Liver (tissue), 9 donors: ENCODE data around the gene CLTA. TPM values are rescaled to one million over a fixed set of nuclear protein-coding genes. Genes with fewer than 3 reads are reported as not detected.

Experiments
- DNase-seq: peaks from one replicate; pipeline ENCODE4 v3.0.0-alpha.2; 2017; ENCODE audit warnings: low spot score
- H3K27ac ChIP-seq, 2 donors: one replicate each; pipeline ENCODE4 v1.7.0; 2013; ENCODE audit warnings: inconsistent platforms in 2 of 2, low read length in 2 of 2, control low read depth in 1 of 2, low read depth in 1 of 2, mild to moderate bottlenecking in 1 of 2
- H3K27me3 ChIP-seq, 4 donors: one replicate each; pipeline versions ENCODE4 v1.6.1 to v1.7.0; 2013; ENCODE audit warnings: low read length in 3 of 4, inconsistent platforms in 1 of 4, mild to moderate bottlenecking in 1 of 4, moderate library complexity in 1 of 4; ENCODE audit not compliant: control insufficient read depth in 4 of 4, insufficient read depth in 4 of 4
- H3K36me3 ChIP-seq, 4 donors: one replicate each; pipeline versions ENCODE4 v1.6.1 to v1.7.0; 2013; ENCODE audit warnings: low read length in 3 of 4, mild to moderate bottlenecking in 3 of 4, low read depth in 1 of 4, moderate library complexity in 1 of 4; ENCODE audit not compliant: control insufficient read depth in 4 of 4, insufficient read depth in 3 of 4
- H3K4me1 ChIP-seq, 4 donors: one replicate each; pipeline versions ENCODE4 v1.6.1 to v1.7.0; 2013; ENCODE audit warnings: low read length in 3 of 4, mild to moderate bottlenecking in 3 of 4, moderate library complexity in 1 of 4; ENCODE audit not compliant: control insufficient read depth in 4 of 4, insufficient read depth in 4 of 4
- H3K4me3 ChIP-seq, 3 donors: one replicate each; pipeline versions ENCODE4 v1.6.1 to v1.7.0; 2013; ENCODE audit warnings: low read length in 3 of 3, control low read depth in 1 of 3, low read depth in 1 of 3, mild to moderate bottlenecking in 1 of 3
- H3K9ac ChIP-seq, 2 donors: one replicate each; pipeline ENCODE4 v1.7.0; 2013; ENCODE audit warnings: low read length in 2 of 2, mild to moderate bottlenecking in 2 of 2, moderate library complexity in 2 of 2, control low read depth in 1 of 2, low read depth in 1 of 2
- H3K9me3 ChIP-seq, 4 donors: one replicate each; pipeline versions ENCODE4 v1.6.1 to v1.7.0; 2013; ENCODE audit warnings: low read length in 3 of 4; ENCODE audit not compliant: control insufficient read depth in 4 of 4
- EGR1 ChIP-seq, 2 donors: IDR thresholded peaks; 2 replicates each; pipeline ENCODE4 v1.6.1; 2016 to 2018; ENCODE audit warnings: antibody characterized with exemption in 2 of 2, low read depth in 2 of 2
- FOXA2 ChIP-seq: IDR thresholded peaks from 2 replicates; pipeline ENCODE4 v1.6.1; 2016; ENCODE audit warnings: antibody characterized with exemption
- HNF4G ChIP-seq: IDR thresholded peaks from 2 replicates; pipeline ENCODE4 v1.6.1; 2016; ENCODE audit warnings: antibody characterized with exemption
- JUND ChIP-seq, 2 donors: IDR thresholded peaks; 2 replicates each; pipeline ENCODE4 v1.6.1; 2016; ENCODE audit warnings: antibody characterized with exemption in 2 of 2
- NR2F2 ChIP-seq: IDR thresholded peaks from 2 replicates; pipeline ENCODE4 v1.6.1; 2016; ENCODE audit warnings: antibody characterized with exemption
- RAD21 ChIP-seq, 2 donors: IDR thresholded peaks; 2 replicates each; pipeline ENCODE4 v1.6.1; 2016; ENCODE audit warnings: antibody characterized with exemption in 2 of 2, mild to moderate bottlenecking in 2 of 2
- RXRA ChIP-seq, 2 donors: IDR thresholded peaks; 2 replicates each; pipeline ENCODE4 v1.6.1; 2017 to 2018; ENCODE audit warnings: antibody characterized with exemption in 2 of 2, mild to moderate bottlenecking in 1 of 2
- SP1 ChIP-seq: IDR thresholded peaks from 2 replicates; pipeline ENCODE4 v1.6.1; 2018; ENCODE audit warnings: antibody characterized with exemption, mild to moderate bottlenecking
- TAF1 ChIP-seq: conservative IDR thresholded peaks from 2 replicates; pipeline ENCODE4 v1.6.1; 2016; ENCODE audit warnings: antibody characterized with exemption, mild to moderate bottlenecking
- WGBS: extraction: QIAGEN DNeasy Blood & Tissue Kit; methylation state at CpG from one replicate; pipeline ENCODE4 v1.1.7; 2013; 5-methylcytosine and 5-hydroxymethylcytosine counted together
- polyA plus RNA-seq, 2 donors: library from polyadenylated mRNA; stranded (reverse) in 1 of 2; unstranded in 1 of 2; fragments of 200-250 nt in 1 of 2; fragments of >200 nt in 1 of 2; fragmentation: Nextera tagmentation in 1 of 2; extraction: Ambion mirVana in 1 of 2; gene quantifications; one replicate each; pipeline versions ENCODE4 v1.2.1 to v1.2.3, GENCODE V29; 2013 to 2015
- total RNA-seq, 2 donors: library from RNA; depleted of rRNA; stranded (reverse); fragments of >200 nt; gene quantifications; one replicate each; pipeline ENCODE4 v1.2.3, GENCODE V29; 2014
- TF ChIP-seq, protein P1 (sequence below): IDR thresholded peaks from 2 replicates; pipeline ENCODE4 v1.6.1; 2016; ENCODE audit warnings: antibody characterized with exemption
- TF ChIP-seq, protein P2 (sequence below): IDR thresholded peaks from 2 replicates; pipeline ENCODE4 v1.6.1; 2016; ENCODE audit warnings: antibody characterized with exemption
- TF ChIP-seq, protein P3 (sequence below): IDR thresholded peaks from 2 replicates; pipeline ENCODE4 v1.6.1; 2016; ENCODE audit warnings: antibody characterized with exemption
- TF ChIP-seq, protein P4 (sequence below): fragments of 150-350 bp; IDR thresholded peaks from 2 replicates; pipeline ENCODE4 v1.5.1; 2017; ENCODE audit warnings: improper control_type of control experiment, low read depth, low read length; ENCODE audit not compliant: missing input control
- TF ChIP-seq, protein P5 (sequence below): IDR thresholded peaks from 2 replicates; pipeline ENCODE4 v1.6.1; 2016; ENCODE audit warnings: antibody characterized with exemption, mild to moderate bottlenecking
- donor health status: healthy.
- donor health status: healthy.
- donor health status: healthy.
- donor health status: healthy.
- donor health status: healthy.

The CLTA gene
- total and polyA plus RNA-seq, 4 donors = 48.4 to 102 (median 74.6) TPM

DNA sequence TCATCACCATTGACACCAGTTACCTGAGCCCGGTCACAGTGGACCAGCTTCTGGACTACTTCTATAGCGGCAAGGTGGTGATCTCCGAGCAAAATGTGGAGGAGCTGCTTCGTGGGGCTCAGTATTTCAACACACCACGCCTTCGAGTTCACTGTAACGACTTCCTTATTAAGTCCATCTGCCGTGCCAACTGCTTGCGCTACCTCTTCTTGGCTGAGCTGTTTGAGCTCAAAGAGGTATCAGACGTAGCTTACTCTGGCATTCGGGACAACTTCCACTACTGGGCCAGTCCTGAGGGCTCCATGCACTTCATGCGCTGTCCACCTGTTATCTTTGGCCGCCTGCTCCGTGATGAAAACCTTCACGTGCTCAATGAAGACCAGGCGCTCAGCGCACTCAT, 21.0 kb upstream of the CLTA start:
- Histone ChIP-seq H3K4me3 (no peak overlapping the region), H3K36me3 (no peaks in the 10 kb centered on the region), H3K27me3 (no peaks in the 10 kb centered on the region), H3K9ac (no peak overlapping the region), H3K27ac (no peak overlapping the region), H3K9me3 (no peaks in the 10 kb centered on the region), H3K4me1 (peaks cover 0 to 2% (median 0%) of the 10 kb centered on the region in 4 donors)
- WGBS = 88% methylated on average over 17 of the region's 17 CpGs
- TF ChIP-seq, protein P1, sequence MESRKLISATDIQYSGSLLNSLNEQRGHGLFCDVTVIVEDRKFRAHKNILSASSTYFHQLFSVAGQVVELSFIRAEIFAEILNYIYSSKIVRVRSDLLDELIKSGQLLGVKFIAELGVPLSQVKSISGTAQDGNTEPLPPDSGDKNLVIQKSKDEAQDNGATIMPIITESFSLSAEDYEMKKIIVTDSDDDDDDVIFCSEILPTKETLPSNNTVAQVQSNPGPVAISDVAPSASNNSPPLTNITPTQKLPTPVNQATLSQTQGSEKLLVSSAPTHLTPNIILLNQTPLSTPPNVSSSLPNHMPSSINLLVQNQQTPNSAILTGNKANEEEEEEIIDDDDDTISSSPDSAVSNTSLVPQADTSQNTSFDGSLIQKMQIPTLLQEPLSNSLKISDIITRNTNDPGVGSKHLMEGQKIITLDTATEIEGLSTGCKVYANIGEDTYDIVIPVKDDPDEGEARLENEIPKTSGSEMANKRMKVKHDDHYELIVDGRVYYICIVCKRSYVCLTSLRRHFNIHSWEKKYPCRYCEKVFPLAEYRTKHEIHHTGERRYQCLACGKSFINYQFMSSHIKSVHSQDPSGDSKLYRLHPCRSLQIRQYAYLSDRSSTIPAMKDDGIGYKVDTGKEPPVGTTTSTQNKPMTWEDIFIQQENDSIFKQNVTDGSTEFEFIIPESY = no peak
- TF ChIP-seq, protein P2, sequence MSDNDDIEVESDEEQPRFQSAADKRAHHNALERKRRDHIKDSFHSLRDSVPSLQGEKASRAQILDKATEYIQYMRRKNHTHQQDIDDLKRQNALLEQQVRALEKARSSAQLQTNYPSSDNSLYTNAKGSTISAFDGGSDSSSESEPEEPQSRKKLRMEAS = no peak
- no peak for DNase-seq

DNA sequence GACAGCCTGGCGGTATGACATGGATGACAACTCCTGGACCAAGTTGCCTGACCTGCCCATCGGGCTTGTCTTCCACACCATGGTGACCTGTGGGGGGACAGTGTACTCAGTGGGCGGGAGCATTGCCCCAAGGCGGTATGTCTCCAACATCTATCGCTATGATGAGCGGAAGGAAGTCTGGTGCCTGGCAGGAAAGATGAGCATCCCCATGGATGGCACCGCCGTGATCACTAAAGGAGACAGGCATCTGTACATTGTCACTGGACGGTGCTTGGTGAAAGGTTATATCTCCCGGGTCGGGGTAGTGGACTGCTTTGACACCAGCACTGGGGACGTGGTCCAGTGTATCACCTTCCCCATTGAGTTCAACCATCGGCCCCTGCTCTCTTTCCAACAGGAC, 20.2 kb upstream of the CLTA start:
- DNase-seq = no peak
- Histone ChIP-seq H3K4me1 (peaks cover 0 to 2% (median 0%) of the 10 kb centered on the region in 4 donors), H3K36me3 (no peaks in the 10 kb centered on the region), H3K27ac (no peak overlapping the region), H3K4me3 (no peak overlapping the region), H3K27me3 (no peaks in the 10 kb centered on the region), H3K9ac (no peak overlapping the region), H3K9me3 (no peaks in the 10 kb centered on the region)
- 92% methylated on average over 13 of the region's 13 CpGs for WGBS
- TF ChIP-seq, protein P3, sequence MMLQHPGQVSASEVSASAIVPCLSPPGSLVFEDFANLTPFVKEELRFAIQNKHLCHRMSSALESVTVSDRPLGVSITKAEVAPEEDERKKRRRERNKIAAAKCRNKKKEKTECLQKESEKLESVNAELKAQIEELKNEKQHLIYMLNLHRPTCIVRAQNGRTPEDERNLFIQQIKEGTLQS = no peak
- TF ChIP-seq JUND (IDR thresholded peaks at IDR 0.05) (no peak), NR2F2 (no peak), SP1 (no peak), TAF1 (no peak), HNF4G (no peak)

DNA sequence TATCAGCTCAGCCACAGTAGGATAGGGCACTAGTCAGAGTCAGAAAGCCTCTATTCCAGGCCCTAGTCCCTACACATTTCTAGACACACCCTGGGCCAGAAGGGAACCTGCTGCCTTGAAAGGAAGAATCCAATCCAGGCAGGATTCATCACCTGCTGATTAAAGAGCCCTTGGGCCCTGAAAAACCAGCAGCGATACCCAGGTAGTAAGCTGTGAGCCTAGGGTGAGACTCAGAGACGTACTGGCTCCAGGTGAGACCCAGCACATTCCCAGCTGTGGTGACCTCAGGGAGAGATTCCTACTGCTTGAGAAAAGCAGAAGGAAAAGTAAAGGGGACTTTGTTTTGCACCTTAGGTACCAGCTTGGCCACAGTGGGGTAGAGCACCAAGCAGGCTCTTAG, 16.9 kb upstream of the CLTA start:
- H3K27me3 ChIP-seq = no peaks in the 10 kb centered on the region
- TF ChIP-seq EGR1 (IDR thresholded peaks at IDR 0.05; ENCODE audit: low read depth in 2 of 2) = no peak
- no peak for TF ChIP-seq RAD21 (IDR thresholded peaks at IDR 0.05)
- TF ChIP-seq, protein P4, sequence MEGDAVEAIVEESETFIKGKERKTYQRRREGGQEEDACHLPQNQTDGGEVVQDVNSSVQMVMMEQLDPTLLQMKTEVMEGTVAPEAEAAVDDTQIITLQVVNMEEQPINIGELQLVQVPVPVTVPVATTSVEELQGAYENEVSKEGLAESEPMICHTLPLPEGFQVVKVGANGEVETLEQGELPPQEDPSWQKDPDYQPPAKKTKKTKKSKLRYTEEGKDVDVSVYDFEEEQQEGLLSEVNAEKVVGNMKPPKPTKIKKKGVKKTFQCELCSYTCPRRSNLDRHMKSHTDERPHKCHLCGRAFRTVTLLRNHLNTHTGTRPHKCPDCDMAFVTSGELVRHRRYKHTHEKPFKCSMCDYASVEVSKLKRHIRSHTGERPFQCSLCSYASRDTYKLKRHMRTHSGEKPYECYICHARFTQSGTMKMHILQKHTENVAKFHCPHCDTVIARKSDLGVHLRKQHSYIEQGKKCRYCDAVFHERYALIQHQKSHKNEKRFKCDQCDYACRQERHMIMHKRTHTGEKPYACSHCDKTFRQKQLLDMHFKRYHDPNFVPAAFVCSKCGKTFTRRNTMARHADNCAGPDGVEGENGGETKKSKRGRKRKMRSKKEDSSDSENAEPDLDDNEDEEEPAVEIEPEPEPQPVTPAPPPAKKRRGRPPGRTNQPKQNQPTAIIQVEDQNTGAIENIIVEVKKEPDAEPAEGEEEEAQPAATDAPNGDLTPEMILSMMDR = no peak
- TF ChIP-seq NR2F2 = no peak
- TF ChIP-seq, protein P5, sequence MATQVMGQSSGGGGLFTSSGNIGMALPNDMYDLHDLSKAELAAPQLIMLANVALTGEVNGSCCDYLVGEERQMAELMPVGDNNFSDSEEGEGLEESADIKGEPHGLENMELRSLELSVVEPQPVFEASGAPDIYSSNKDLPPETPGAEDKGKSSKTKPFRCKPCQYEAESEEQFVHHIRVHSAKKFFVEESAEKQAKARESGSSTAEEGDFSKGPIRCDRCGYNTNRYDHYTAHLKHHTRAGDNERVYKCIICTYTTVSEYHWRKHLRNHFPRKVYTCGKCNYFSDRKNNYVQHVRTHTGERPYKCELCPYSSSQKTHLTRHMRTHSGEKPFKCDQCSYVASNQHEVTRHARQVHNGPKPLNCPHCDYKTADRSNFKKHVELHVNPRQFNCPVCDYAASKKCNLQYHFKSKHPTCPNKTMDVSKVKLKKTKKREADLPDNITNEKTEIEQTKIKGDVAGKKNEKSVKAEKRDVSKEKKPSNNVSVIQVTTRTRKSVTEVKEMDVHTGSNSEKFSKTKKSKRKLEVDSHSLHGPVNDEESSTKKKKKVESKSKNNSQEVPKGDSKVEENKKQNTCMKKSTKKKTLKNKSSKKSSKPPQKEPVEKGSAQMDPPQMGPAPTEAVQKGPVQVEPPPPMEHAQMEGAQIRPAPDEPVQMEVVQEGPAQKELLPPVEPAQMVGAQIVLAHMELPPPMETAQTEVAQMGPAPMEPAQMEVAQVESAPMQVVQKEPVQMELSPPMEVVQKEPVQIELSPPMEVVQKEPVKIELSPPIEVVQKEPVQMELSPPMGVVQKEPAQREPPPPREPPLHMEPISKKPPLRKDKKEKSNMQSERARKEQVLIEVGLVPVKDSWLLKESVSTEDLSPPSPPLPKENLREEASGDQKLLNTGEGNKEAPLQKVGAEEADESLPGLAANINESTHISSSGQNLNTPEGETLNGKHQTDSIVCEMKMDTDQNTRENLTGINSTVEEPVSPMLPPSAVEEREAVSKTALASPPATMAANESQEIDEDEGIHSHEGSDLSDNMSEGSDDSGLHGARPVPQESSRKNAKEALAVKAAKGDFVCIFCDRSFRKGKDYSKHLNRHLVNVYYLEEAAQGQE = no peak
- TF ChIP-seq RXRA (IDR thresholded peaks at IDR 0.05) = no peak
- no peak for TF ChIP-seq FOXA2
- no peak for TF ChIP-seq TAF1
- TF ChIP-seq, protein P1 = no peak
- no peak for TF ChIP-seq SP1
- DNase-seq = no peak

More for the DNA sequence above, 16.9 kb upstream of the CLTA start:
- no peaks in the 10 kb centered on the region for H3K9me3 ChIP-seq
- 97% methylated on average over 2 of the region's 2 CpGs for WGBS
- no peak overlapping the region for H3K9ac ChIP-seq
- H3K4me1 ChIP-seq = no peaks in the 10 kb centered on the region
- H3K4me3 ChIP-seq = no peak overlapping the region
- no peaks in the 10 kb centered on the region for H3K36me3 ChIP-seq
- no peak overlapping the region for H3K27ac ChIP-seq
